K562 (cell line): ENCODE results near the gene HIVEP1. TPM values are rescaled to one million over a fixed set of nuclear protein-coding genes. Genes with fewer than 3 reads are reported as not detected.
A peak's percentile ranks its signal among the peaks of the same experiment; 100 is the strongest.

Experiments
- ATAC-seq: fragments of 200-7000 bp; cut with Tn5 transposase; 3 replicates; pipeline ENCODE4 v1.9.1; 2020; ENCODE audit warnings: moderate library complexity
- BruUV-seq: library from RNA; stranded (reverse); fragments of 400-500 nt; replicated peaks from 2 replicates; lab custom pipeline; 2021; lab: Mats Ljungman, UMichigan
- CTCF ChIA-PET: fragments of 300-600 bp; formaldehyde crosslinking; extraction: SDS; loops from one replicate; lab custom pipeline; 2021; ENCODE audit warnings: low intra/inter-chr PET ratio; lab: Yijun Ruan, JAX
- POLR2A ChIA-PET: fragments of 300-600, 350-650 bp; sonication (Branson Sonifier 250); formaldehyde crosslinking; extraction: SDS; loops from one replicate; lab custom pipeline; 2021; ENCODE audit warnings: antibody characterized with exemption, inconsistent platforms; lab: Yijun Ruan, JAX
- DNase-seq, 4 experiments: peaks; one replicate each; pipeline versions ENCODE4 v3.0.0 to v3.0.0-alpha.2; 2011 to 2018; ENCODE audit warnings: low spot score in 3 of 4, mixed read lengths in 3 of 4; ENCODE audit errors: extremely low read depth in 1 of 4
- FAIRE-seq: peaks from 2 replicates; lab custom pipeline; 2011; peaks lifted over from hg19 to GRCh38; lab: Jason Lieb, UNC
- H2AFZ ChIP-seq: 2 replicates; pipeline ENCODE4 v1.6.0; 2011; ENCODE audit warnings: low read depth, low read length, control low read depth, inconsistent platforms
- H3K27ac ChIP-seq: fragments of 200-600 bp; 3 replicates; pipeline ENCODE4 v1.8.0; 2011; ENCODE audit warnings: low read depth, mild to moderate bottlenecking, control low read depth, inconsistent platforms, low read length, moderate library complexity, mixed read lengths; ENCODE audit errors: extremely low read depth
- H3K27me3 ChIP-seq, 2 experiments: fragments of 300-600 bp in 1 of 2; 2 replicates in 1 of 2; 3 replicates in 1 of 2; pipeline versions ENCODE4 v1.6.0 to v1.8.0; 2011; ENCODE audit warnings: inconsistent platforms in 2 of 2, low read length in 2 of 2, mild to moderate bottlenecking in 1 of 2, mixed read lengths in 1 of 2, moderate library complexity in 1 of 2; ENCODE audit not compliant: control insufficient read depth in 2 of 2, insufficient read depth in 2 of 2
- H3K36me3 ChIP-seq: fragments of 300-600 bp; 3 replicates; pipeline ENCODE4 v1.8.0; 2011; ENCODE audit warnings: mild to moderate bottlenecking, low read length, inconsistent platforms; ENCODE audit not compliant: control insufficient read depth, insufficient read depth
- H3K4me1 ChIP-seq, 2 experiments: fragments of 200-600 bp in 1 of 2; replicated peaks in 1 of 2; 2 replicates in 1 of 2; 3 replicates in 1 of 2; pipeline versions ENCODE4 v1.5.1 to v1.8.0; 2011; ENCODE audit warnings: inconsistent platforms in 2 of 2, low read length in 2 of 2, mild to moderate bottlenecking in 1 of 2, mixed read lengths in 1 of 2, moderate library complexity in 1 of 2; ENCODE audit not compliant: control insufficient read depth in 2 of 2, insufficient read depth in 2 of 2
- H3K4me2 ChIP-seq: 2 replicates; pipeline ENCODE4 v1.6.1; 2011; ENCODE audit warnings: low read length, control low read depth, inconsistent platforms, mixed read lengths; ENCODE audit not compliant: insufficient read depth
- H3K4me3 ChIP-seq: fragments of 200-600 bp; sonication (generic), shearing (Covaris generic); 2 replicates; pipeline ENCODE4 v1.5.1; 2016; ENCODE audit warnings: control low read depth, inconsistent platforms
- H3K79me2 ChIP-seq: fragments of 200-600 bp; 3 replicates; pipeline ENCODE4 v1.8.0; 2011; ENCODE audit warnings: low read length, inconsistent platforms; ENCODE audit not compliant: control insufficient read depth, insufficient read depth
- H3K9ac ChIP-seq, 2 experiments: 2 replicates each; pipeline versions ENCODE4 v1.6.0 to v1.6.1; 2011; ENCODE audit warnings: low read depth in 2 of 2, low read length in 2 of 2, control low read depth in 1 of 2, inconsistent platforms in 1 of 2, mild to moderate bottlenecking in 1 of 2, mixed read lengths in 1 of 2; ENCODE audit not compliant: insufficient read depth in 1 of 2
- H3K9me1 ChIP-seq: one replicate; pipeline ENCODE4 v1.6.0; 2011; ENCODE audit warnings: inconsistent platforms, mild to moderate bottlenecking, low read length, moderate library complexity; ENCODE audit not compliant: control insufficient read depth, insufficient read depth
- H3K9me3 ChIP-seq: replicated peaks from 2 replicates; pipeline ENCODE4 v1.5.1; 2011; ENCODE audit warnings: low read depth, low read length, inconsistent platforms; ENCODE audit not compliant: control insufficient read depth, insufficient read depth
- H4K20me1 ChIP-seq: replicated peaks from 2 replicates; pipeline ENCODE4 v1.6.1; 2011; ENCODE audit warnings: low read length, inconsistent platforms, mixed read lengths; ENCODE audit not compliant: control insufficient read depth, insufficient read depth
- ARHGAP35 ChIP-seq: fragments of 450-650 bp; IDR thresholded peaks from 2 replicates; pipeline ENCODE4 v1.6.1; 2018; ENCODE audit not compliant: partially characterized antibody
- CBFA2T3 ChIP-seq: fragments of 450-650 bp; IDR thresholded peaks from 2 replicates; pipeline ENCODE4 v1.6.1; 2017
- CTCF ChIP-seq, 3 experiments: IDR thresholded peaks in 2 of 3; conservative IDR thresholded peaks in 1 of 3; 2 replicates each; pipeline ENCODE4 v1.5.1; 2011 to 2012; ENCODE audit warnings: low read length in 3 of 3, mild to moderate bottlenecking in 3 of 3, control low read depth in 2 of 3, improper control_type of control experiment in 1 of 3, inconsistent platforms in 1 of 3, low read depth in 1 of 3, mixed read lengths in 1 of 3, moderate library complexity in 1 of 3; ENCODE audit not compliant: insufficient read depth in 2 of 3
- DPF2 ChIP-seq: fragments of 450-650 bp; IDR thresholded peaks from 2 replicates; pipeline ENCODE4 v1.6.1; 2016
- JUN ChIP-seq, 2 experiments: sonication (generic) in 1 of 2; formaldehyde crosslinking in 1 of 2; IDR thresholded peaks; 2 replicates each; pipeline versions ENCODE4 v1.6.1 to v1.8.0; 2012 to 2022; ENCODE audit warnings: borderline replicate concordance in 2 of 2, mild to moderate bottlenecking in 2 of 2, improper control_type of control experiment in 1 of 2, low read depth in 1 of 2, low read length in 1 of 2, missing genetic modification reagents in 1 of 2
- KDM1A ChIP-seq, 2 experiments: fragments of 450-650 bp; IDR thresholded peaks; 2 replicates each; pipeline ENCODE4 v1.6.1; 2016; ENCODE audit warnings: mild to moderate bottlenecking in 2 of 2
- KLF10 ChIP-seq: fragments of 250-450 bp; sonication (Bioruptor Pico); IDR thresholded peaks from 2 replicates; pipeline ENCODE4 v1.6.1; 2021; ENCODE audit warnings: matching md5 sums
- NFIC ChIP-seq: fragments of 450-650 bp; IDR thresholded peaks from 2 replicates; pipeline ENCODE4 v1.6.1; 2017; ENCODE audit warnings: mild to moderate bottlenecking, inconsistent platforms
- OTX1 ChIP-seq: fragments of 450-650 bp; formaldehyde crosslinking; IDR thresholded peaks from 2 replicates; pipeline ENCODE4 v1.4.0; 2022; ENCODE audit warnings: mild to moderate bottlenecking
- SMARCA4 ChIP-seq: fragments of 450-650 bp; IDR thresholded peaks from 2 replicates; pipeline ENCODE4 v1.6.1; 2016
- SMARCE1 ChIP-seq: fragments of 450-650 bp; IDR thresholded peaks from 2 replicates; pipeline ENCODE4 v1.7.1; 2016; ENCODE audit warnings: mild to moderate bottlenecking
- TAL1 ChIP-seq: fragments of 450-650 bp; IDR thresholded peaks from 2 replicates; pipeline ENCODE4 v1.6.1; 2016; ENCODE audit warnings: mild to moderate bottlenecking
- ZNF217 ChIP-seq: sonication (generic); formaldehyde crosslinking; IDR thresholded peaks from 2 replicates; pipeline ENCODE4 v1.8.0; 2022; ENCODE audit warnings: mild to moderate bottlenecking, missing genetic modification reagents
- ZNF316 ChIP-seq: fragments of 450-650 bp; IDR thresholded peaks from 2 replicates; pipeline ENCODE4 v1.6.1; 2016
- WGBS: fragments of 100-300 bp; shearing (Covaris generic); methylation state at CpG from one replicate; pipeline ENCODE4 v1.1.6; 2016; ENCODE audit warnings: low coverage, mixed read lengths; ENCODE audit not compliant: insufficient coverage; ENCODE audit errors: missing lambda C conversion rate; 5-methylcytosine and 5-hydroxymethylcytosine counted together
- in situ Hi-C: fragments of 300-500 bp; cut with MboI; formaldehyde crosslinking; loops from 4 replicates; pipeline ENCODE4 v1.15.0; 2018; ENCODE audit warnings: inconsistent platforms, mixed read lengths
- intact Hi-C: fragments of 100-400 bp; cut with micrococcal nuclease; formaldehyde crosslinking; loops from 2 replicates; pipeline ENCODE4 v1.14.2; 2022
- polyA plus RNA-seq, 8 experiments: library from polyadenylated mRNA; depleted of rRNA in 4 of 8; stranded (reverse) in 5 of 8; unstranded in 3 of 8; fragments of >200 nt; fragmentation: Nextera tagmentation in 2 of 8; fragmentation: Illumina TruSeq in 1 of 8; extraction: Ambion mirVana in 2 of 8; extraction: Trizol in 1 of 8; gene quantifications; 2 replicates each; pipeline versions ENCODE4 v1.2.1 to v1.2.3, GENCODE V29; 2011 to 2014; ENCODE audit warnings: inconsistent platforms in 1 of 8, missing spikeins in 1 of 8
- total RNA-seq, 7 experiments: library from RNA; depleted of rRNA in 6 of 7; stranded (reverse); fragments of >200 nt in 6 of 7; fragmentation: Illumina TruSeq in 2 of 7; extraction: Trizol in 2 of 7; gene quantifications; 2 replicates each; pipeline versions ENCODE4 v1.2.1 to v1.2.3, GENCODE V29; 2011 to 2021; ENCODE audit warnings: low replicate concordance in 1 of 7
- TF ChIP-seq, protein P1 (sequence below), 2 experiments: fragments of 450-650 bp in 1 of 2; IDR thresholded peaks; 2 replicates each; pipeline ENCODE4 v1.6.1; 2011 to 2017; ENCODE audit warnings: low read depth in 2 of 2, antibody characterized with exemption in 1 of 2, borderline replicate concordance in 1 of 2, low read length in 1 of 2, mild to moderate bottlenecking in 1 of 2, mixed read lengths in 1 of 2; ENCODE audit not compliant: control insufficient read depth in 1 of 2
- TF ChIP-seq, protein P2 (sequence below): sonication (generic); formaldehyde crosslinking; IDR thresholded peaks from 2 replicates; pipeline ENCODE4 v1.8.0; 2022; ENCODE audit warnings: mild to moderate bottlenecking, missing genetic modification reagents

HIVEP1 gene
- total and polyA plus RNA-seq, 9 of the 15 experiments (the other 6 are each of a cell fraction or from before 2014, with no cell fraction given) = 6.0 to 33.3 (median 21.7) TPM

DNA sequence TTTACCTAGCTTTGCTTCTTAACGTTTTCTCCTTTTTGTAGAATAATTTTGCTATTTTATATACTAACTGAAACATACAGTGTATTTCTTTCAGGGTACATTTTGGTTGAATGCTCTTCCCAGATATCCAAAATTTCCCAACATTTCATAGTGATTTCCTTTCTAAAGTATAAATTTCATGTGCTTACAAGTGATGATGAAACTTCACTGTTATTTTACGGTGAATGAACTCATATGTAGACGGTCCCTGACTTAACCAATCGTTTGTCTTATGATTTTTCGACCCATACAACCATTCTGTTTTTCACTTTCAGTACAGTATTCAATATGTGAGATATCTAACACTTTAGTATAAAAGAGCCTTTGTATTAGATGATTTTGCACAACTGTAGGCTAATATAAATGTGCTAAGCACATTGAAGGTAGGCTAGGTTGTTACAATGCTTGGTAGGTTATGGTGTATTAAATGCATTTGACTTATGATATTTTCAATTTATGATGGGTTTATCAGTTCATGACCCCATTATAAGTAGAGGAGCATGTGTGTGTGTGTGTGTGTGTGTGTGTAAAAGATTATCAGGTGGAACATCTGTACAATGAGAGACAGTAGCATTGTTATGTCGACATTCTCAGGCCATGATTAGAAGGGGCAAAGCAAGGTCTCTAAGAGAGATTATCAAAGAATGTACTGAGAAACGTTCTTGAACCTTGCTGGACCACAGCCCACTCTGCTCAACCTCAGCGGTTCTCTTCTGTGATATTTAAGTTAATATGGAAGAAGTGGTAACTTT, 20.9 kb downstream of the HIVEP1 start:
- CTCF ChIA-PET = no interaction called here
- no peaks in the 10 kb centered on the region for H4K20me1 ChIP-seq
- H3K36me3 ChIP-seq = peaks cover 40% of the 10 kb centered on the region
- ATAC-seq = peak; percentile 35
- H3K4me3 ChIP-seq = no peak overlapping the region
- no TSS peak for BruUV-seq
- POLR2A ChIA-PET = interaction anchor here (0.9 kb wide), 1 partner anchor 11 kb away, joined by 4 read pairs; no protein-coding TSS in a partner anchor
- peak in 1 of 4 experiments; percentile 34 for DNase-seq
- no peak overlapping the region for H3K4me2 ChIP-seq
- WGBS = 43% methylated on average over 8 of the region's 8 CpGs
- H3K79me2 ChIP-seq = peaks cover 98% of the 10 kb centered on the region
- H3K9ac ChIP-seq = no peak overlapping the region
- no peak overlapping the region for H2AFZ ChIP-seq
- intact Hi-C loops (no loop called here), in situ Hi-C loops (no loop called here)
- H3K9me1 ChIP-seq = no peaks in the 10 kb centered on the region
- H3K27ac ChIP-seq = no peak overlapping the region
- peaks cover 8 to 17% of the 10 kb centered on the region in 2 experiments for H3K4me1 ChIP-seq
- H3K27me3 ChIP-seq = no peaks in the 10 kb centered on the region
- peaks cover 13% of the 10 kb centered on the region for H3K9me3 ChIP-seq
- FAIRE-seq = no peak
- TF ChIP-seq DPF2 = peak; percentile 60
- TF ChIP-seq, protein P1, sequence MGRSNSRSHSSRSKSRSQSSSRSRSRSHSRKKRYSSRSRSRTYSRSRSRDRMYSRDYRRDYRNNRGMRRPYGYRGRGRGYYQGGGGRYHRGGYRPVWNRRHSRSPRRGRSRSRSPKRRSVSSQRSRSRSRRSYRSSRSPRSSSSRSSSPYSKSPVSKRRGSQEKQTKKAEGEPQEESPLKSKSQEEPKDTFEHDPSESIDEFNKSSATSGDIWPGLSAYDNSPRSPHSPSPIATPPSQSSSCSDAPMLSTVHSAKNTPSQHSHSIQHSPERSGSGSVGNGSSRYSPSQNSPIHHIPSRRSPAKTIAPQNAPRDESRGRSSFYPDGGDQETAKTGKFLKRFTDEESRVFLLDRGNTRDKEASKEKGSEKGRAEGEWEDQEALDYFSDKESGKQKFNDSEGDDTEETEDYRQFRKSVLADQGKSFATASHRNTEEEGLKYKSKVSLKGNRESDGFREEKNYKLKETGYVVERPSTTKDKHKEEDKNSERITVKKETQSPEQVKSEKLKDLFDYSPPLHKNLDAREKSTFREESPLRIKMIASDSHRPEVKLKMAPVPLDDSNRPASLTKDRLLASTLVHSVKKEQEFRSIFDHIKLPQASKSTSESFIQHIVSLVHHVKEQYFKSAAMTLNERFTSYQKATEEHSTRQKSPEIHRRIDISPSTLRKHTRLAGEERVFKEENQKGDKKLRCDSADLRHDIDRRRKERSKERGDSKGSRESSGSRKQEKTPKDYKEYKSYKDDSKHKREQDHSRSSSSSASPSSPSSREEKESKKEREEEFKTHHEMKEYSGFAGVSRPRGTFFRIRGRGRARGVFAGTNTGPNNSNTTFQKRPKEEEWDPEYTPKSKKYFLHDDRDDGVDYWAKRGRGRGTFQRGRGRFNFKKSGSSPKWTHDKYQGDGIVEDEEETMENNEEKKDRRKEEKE (IDR thresholded peaks at IDR 0.05; ENCODE audit: borderline replicate concordance in 1 of 2, control insufficient read depth in 1 of 2, low read depth in 2 of 2, low read length in 1 of 2) = no peak
- TF ChIP-seq OTX1 (CRISPR knock-in tag) = no peak
- TF ChIP-seq SMARCE1 = 0 out of 2 replicates have a peak, but pooled peaks have one; percentile 46
- TF ChIP-seq JUN (IDR thresholded peaks at IDR 0.05; ENCODE audit: borderline replicate concordance, low read depth, low read length) = no peak
- no peak for TF ChIP-seq JUN (CRISPR knock-in tag; IDR thresholded peaks at IDR 0.05; ENCODE audit: borderline replicate concordance)
- TF ChIP-seq NFIC = 0 out of 2 replicates have a peak, but pooled peaks have one; percentile 36
- TF ChIP-seq CTCF (IDR thresholded peaks at IDR 0.05 in 2 of 3, conservative IDR thresholded peaks at IDR 0.05 in 1 of 3; ENCODE audit: insufficient read depth in 2 of 3, low read depth in 1 of 3, low read length in 3 of 3) = no peak
- TF ChIP-seq, protein P2, sequence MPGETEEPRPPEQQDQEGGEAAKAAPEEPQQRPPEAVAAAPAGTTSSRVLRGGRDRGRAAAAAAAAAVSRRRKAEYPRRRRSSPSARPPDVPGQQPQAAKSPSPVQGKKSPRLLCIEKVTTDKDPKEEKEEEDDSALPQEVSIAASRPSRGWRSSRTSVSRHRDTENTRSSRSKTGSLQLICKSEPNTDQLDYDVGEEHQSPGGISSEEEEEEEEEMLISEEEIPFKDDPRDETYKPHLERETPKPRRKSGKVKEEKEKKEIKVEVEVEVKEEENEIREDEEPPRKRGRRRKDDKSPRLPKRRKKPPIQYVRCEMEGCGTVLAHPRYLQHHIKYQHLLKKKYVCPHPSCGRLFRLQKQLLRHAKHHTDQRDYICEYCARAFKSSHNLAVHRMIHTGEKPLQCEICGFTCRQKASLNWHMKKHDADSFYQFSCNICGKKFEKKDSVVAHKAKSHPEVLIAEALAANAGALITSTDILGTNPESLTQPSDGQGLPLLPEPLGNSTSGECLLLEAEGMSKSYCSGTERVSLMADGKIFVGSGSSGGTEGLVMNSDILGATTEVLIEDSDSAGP (CRISPR knock-in tag) = no peak
- TF ChIP-seq TAL1 = peak; percentile 65; the same call in 1 of the 2 replicates
- TF ChIP-seq ZNF316 = peak; percentile 33; the same call in 1 of the 2 replicates
- TF ChIP-seq KLF10 (CRISPR knock-in tag) = no peak
- TF ChIP-seq SMARCA4 = 0 out of 2 replicates have a peak, but pooled peaks have one; percentile 21
- TF ChIP-seq KDM1A (IDR thresholded peaks at IDR 0.05) = peak; percentile 47 to 56; a peak in 2 of 4 replicates
- TF ChIP-seq ZNF217 (CRISPR knock-in tag) = no peak
- no peak for TF ChIP-seq ARHGAP35
- peak; percentile 83 for TF ChIP-seq CBFA2T3
